ENCODE results near the gene CAMK2G. TPM values are rescaled to one million over a fixed set of nuclear protein-coding genes. Genes with fewer than 3 reads are reported as not detected.

CAMK2G gene
- total RNA-seq, 1 donor from 2014 or later, result 36.6 TPM

DNA sequence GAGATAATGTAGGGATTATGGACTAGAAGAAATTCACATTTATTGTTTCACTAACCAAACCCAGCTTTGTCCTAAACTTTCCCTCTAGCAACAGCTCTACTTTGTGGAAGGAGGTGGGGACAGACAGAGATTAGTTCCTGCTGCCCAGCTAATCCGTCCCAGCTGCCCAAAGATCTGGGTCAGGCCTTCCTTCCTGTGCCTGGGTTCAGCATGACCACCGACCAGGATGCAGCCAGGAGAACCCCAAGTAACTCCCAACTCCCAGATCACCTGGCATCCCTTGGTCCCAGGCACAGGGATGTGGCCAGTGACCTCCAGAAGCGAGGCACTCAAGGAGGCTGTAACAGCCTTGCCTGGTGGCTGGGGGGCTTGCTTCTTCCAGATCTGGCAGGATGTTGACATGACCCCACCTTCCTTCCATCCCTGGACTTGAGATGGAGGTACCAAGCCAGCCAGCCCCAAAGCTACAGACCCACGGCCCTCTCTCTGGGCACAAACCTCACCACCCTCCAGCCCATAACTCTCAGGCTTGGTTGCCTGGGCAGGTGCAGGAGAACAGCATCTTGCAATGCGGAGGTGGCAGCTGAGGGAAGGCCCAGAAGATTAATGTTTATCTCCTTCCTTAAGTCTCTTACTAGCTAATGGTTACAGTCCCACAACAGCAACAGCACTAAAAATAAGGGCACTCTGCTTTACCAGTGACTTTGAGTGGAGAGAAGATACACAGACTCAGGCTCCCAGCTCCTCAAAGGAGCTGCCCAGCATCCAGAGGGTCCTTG is 11.1 kb downstream of the CAMK2G start:
- Histone ChIP-seq H3K4me3 (no peak overlapping the region), H4K20me1 (ENCODE audit: low read depth) (peaks cover 48% of the 10 kb centered on the region), H3K36me3 (no peaks in the 10 kb centered on the region), H2AFZ (replicated peaks) (no peak overlapping the region), H3K79me2 (ENCODE audit: low read depth) (peaks cover 9% of the 10 kb centered on the region), H3K4me1 (peaks cover 10% of the 10 kb centered on the region), H3K27ac (no peak overlapping the region), H3K4me2 (peak overlapping the region; percentile 36), H3K9ac (no peak overlapping the region), H3K9me3 (ENCODE audit: low read depth) (no peaks in the 10 kb centered on the region), H3F3A (ENCODE audit: low read depth) (peaks cover 9% of the 10 kb centered on the region), H3K27me3 (no peaks in the 10 kb centered on the region)
- Mint-ChIP-seq H3K4me1 (peaks cover 21% of the 10 kb centered on the region), H3K4me3 (no peak overlapping the region), H3K36me3 (peaks cover 21% of the 10 kb centered on the region), H3K27ac (no peak overlapping the region), H3K27me3 (ENCODE audit: insufficient read depth, low read depth) (peaks cover 6% of the 10 kb centered on the region), H3K9me3 (no peaks in the 10 kb centered on the region)
- DNase-seq (ENCODE audit: low spot score), result peak; percentile 33
- TF ChIP-seq EZH2phosphoT487 (IDR thresholded peaks at IDR 0.05) (no peak), EZH2 (IDR thresholded peaks at IDR 0.05) (no peak)
- TF ChIP-seq, protein P1, sequence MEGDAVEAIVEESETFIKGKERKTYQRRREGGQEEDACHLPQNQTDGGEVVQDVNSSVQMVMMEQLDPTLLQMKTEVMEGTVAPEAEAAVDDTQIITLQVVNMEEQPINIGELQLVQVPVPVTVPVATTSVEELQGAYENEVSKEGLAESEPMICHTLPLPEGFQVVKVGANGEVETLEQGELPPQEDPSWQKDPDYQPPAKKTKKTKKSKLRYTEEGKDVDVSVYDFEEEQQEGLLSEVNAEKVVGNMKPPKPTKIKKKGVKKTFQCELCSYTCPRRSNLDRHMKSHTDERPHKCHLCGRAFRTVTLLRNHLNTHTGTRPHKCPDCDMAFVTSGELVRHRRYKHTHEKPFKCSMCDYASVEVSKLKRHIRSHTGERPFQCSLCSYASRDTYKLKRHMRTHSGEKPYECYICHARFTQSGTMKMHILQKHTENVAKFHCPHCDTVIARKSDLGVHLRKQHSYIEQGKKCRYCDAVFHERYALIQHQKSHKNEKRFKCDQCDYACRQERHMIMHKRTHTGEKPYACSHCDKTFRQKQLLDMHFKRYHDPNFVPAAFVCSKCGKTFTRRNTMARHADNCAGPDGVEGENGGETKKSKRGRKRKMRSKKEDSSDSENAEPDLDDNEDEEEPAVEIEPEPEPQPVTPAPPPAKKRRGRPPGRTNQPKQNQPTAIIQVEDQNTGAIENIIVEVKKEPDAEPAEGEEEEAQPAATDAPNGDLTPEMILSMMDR (IDR thresholded peaks at IDR 0.05), result no peak

DNA sequence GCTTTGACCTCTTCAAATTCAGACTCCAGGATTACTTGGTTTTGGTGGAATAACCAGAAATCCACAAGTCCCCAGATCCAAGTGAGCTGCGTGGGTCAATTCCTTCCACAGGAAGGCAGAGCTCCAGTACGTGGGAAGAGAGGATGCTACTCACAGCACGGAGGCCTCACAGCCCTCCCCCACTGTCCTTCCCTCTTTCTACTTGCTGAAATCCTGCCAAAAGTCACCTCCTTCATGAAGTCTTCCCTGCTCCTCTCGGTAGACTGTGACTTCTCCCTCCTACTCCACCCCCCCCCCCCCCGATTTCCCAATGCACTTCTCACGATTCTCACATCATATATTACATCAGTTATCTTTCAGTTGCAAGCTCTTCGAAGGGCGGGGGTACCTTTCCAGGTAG is 12.3 kb downstream of the CAMK2G start:
- Histone ChIP-seq H4K20me1 (ENCODE audit: low read depth) (peaks cover 51% of the 10 kb centered on the region), H3F3A (ENCODE audit: low read depth) (peaks cover 9% of the 10 kb centered on the region), H3K4me3 (no peak overlapping the region), H3K27ac (no peak overlapping the region), H3K79me2 (ENCODE audit: low read depth) (peaks cover 9% of the 10 kb centered on the region), H3K4me2 (no peak overlapping the region), H2AFZ (replicated peaks) (no peak overlapping the region), H3K9me3 (ENCODE audit: low read depth) (no peaks in the 10 kb centered on the region), H3K27me3 (no peaks in the 10 kb centered on the region), H3K9ac (no peak overlapping the region), H3K36me3 (no peaks in the 10 kb centered on the region), H3K4me1 (peaks cover 10% of the 10 kb centered on the region)
- H3K27me3 Mint-ChIP-seq (ENCODE audit: insufficient read depth, low read depth), result no peaks in the 10 kb centered on the region
- no peak overlapping the region for H3K27ac Mint-ChIP-seq
- peaks cover 19% of the 10 kb centered on the region for H3K36me3 Mint-ChIP-seq
- DNase-seq (ENCODE audit: low spot score), result no peak
- peaks cover 16% of the 10 kb centered on the region for H3K4me1 Mint-ChIP-seq
- TF ChIP-seq, protein P1 (IDR thresholded peaks at IDR 0.05), result no peak
- TF ChIP-seq EZH2 (IDR thresholded peaks at IDR 0.05), result no peak
- no peak for TF ChIP-seq EZH2phosphoT487 (IDR thresholded peaks at IDR 0.05)
- H3K9me3 Mint-ChIP-seq, result no peaks in the 10 kb centered on the region
- no peak overlapping the region for H3K4me3 Mint-ChIP-seq

DNA sequence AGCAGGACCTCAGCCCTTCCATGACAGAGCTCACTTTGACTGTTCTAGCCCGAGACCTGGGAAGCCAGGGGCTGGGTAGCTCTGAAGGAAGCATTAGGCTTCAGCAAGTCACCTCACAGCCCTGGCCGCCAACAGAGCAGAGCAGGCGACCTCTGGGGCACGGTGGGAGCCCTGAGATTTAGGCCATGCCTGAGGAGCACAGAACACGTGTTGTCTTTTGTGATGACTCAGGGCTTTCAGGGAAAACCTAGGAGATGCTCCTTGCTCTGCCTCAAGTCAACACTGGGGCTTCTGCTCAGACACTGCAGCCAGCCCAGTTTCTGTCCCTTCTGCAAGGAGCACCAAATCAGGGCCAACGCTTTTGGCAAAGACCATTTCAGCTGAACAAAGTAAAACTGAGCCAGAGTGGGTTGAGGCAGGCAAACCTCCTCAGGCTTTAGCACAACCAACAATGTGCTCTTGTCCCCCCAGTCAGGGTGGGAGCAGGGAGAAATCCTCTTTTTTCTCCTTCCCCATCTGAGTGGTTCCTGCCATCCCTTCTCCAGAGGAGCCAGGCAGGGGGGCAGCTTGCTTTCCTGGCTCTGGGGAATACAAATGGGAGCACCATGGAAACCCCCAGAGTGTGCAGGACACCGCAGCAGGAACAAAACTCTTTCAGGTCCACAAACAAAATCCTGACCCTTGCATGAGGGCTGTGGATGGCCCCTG is 14.4 kb downstream of the CAMK2G start:
- Histone ChIP-seq H3K9me3 (ENCODE audit: low read depth) (no peaks in the 10 kb centered on the region), H3K79me2 (ENCODE audit: low read depth) (peaks cover 9% of the 10 kb centered on the region), H3K9ac (no peak overlapping the region), H3F3A (ENCODE audit: low read depth) (peaks cover 9% of the 10 kb centered on the region), H2AFZ (replicated peaks) (no peak overlapping the region), H3K4me3 (no peak overlapping the region), H3K4me1 (peaks cover 10% of the 10 kb centered on the region), H3K4me2 (no peak overlapping the region), H3K36me3 (no peaks in the 10 kb centered on the region), H3K27ac (no peak overlapping the region), H4K20me1 (ENCODE audit: low read depth) (peaks cover 64% of the 10 kb centered on the region), H3K27me3 (no peaks in the 10 kb centered on the region)
- Mint-ChIP-seq H3K4me1 (peaks cover 18% of the 10 kb centered on the region), H3K27me3 (ENCODE audit: insufficient read depth, low read depth) (no peaks in the 10 kb centered on the region), H3K27ac (no peak overlapping the region), H3K9me3 (no peaks in the 10 kb centered on the region), H3K4me3 (no peak overlapping the region), H3K36me3 (peaks cover 19% of the 10 kb centered on the region)
- DNase-seq (ENCODE audit: low spot score), result no peak
- TF ChIP-seq EZH2phosphoT487 (IDR thresholded peaks at IDR 0.05), result no peak
- no peak for TF ChIP-seq EZH2 (IDR thresholded peaks at IDR 0.05)
- TF ChIP-seq, protein P1 (IDR thresholded peaks at IDR 0.05), result no peak

Measured in neural progenitor cell (in vitro differentiated cells).